Measurements from ENCODE around the gene ABCC11. TPM values are rescaled to one million over a fixed set of nuclear protein-coding genes. Genes with fewer than 3 reads are reported as not detected.

The ABCC11 gene
- total RNA-seq, 1 donor from 2014 or later, result 0.72 TPM

- peaks cover 2% of the 10 kb centered on the region for H3K27me3 Mint-ChIP-seq (ENCODE audit: unreplicated experiment)
Measured at GRCh38 chr16:48157794-48158193, 89.5 kb downstream of the ABCC11 start.

GRCh38 chr16:48157302-48157701 lies 90.0 kb downstream of the ABCC11 start:
- Mint-ChIP-seq H3K4me3 (ENCODE audit: unreplicated experiment) (no peak overlapping the region), H3K27me3 (ENCODE audit: unreplicated experiment) (peaks cover 2% of the 10 kb centered on the region), H3K4me1 (ENCODE audit: unreplicated experiment) (peaks cover 7% of the 10 kb centered on the region), H3K9me3 (ENCODE audit: unreplicated experiment) (no peaks in the 10 kb centered on the region), H3K36me3 (ENCODE audit: low read depth, unreplicated experiment) (no peaks in the 10 kb centered on the region), H3K27ac (ENCODE audit: unreplicated experiment) (no peak overlapping the region)
- no peak for DNase-seq (ENCODE audit: low spot score)
- TF ChIP-seq CTCF (IDR thresholded peaks at IDR 0.05; ENCODE audit: unreplicated experiment), result no peak

More at GRCh38 chr16:48157794-48158193, 89.5 kb downstream of the ABCC11 start:
- no peaks in the 10 kb centered on the region for H3K9me3 Mint-ChIP-seq (ENCODE audit: unreplicated experiment)
- no peak overlapping the region for H3K4me3 Mint-ChIP-seq (ENCODE audit: unreplicated experiment)
- H3K36me3 Mint-ChIP-seq (ENCODE audit: low read depth, unreplicated experiment), result no peaks in the 10 kb centered on the region
- H3K27ac Mint-ChIP-seq (ENCODE audit: unreplicated experiment), result no peak overlapping the region
- H3K4me1 Mint-ChIP-seq (ENCODE audit: unreplicated experiment), result peaks cover 7% of the 10 kb centered on the region
- TF ChIP-seq CTCF (IDR thresholded peaks at IDR 0.05; ENCODE audit: unreplicated experiment), result no peak
- DNase-seq (ENCODE audit: low spot score), result no peak

GRCh38 chr16:48156790-48157209 lies 90.5 kb downstream of the ABCC11 start:
- no peaks in the 10 kb centered on the region for H3K9me3 Mint-ChIP-seq (ENCODE audit: unreplicated experiment)
- no peak overlapping the region for H3K4me3 Mint-ChIP-seq (ENCODE audit: unreplicated experiment)
- peak; percentile 97 for TF ChIP-seq CTCF (IDR thresholded peaks at IDR 0.05; ENCODE audit: unreplicated experiment)
- peaks cover 2% of the 10 kb centered on the region for H3K27me3 Mint-ChIP-seq (ENCODE audit: unreplicated experiment)
- no peak overlapping the region for H3K27ac Mint-ChIP-seq (ENCODE audit: unreplicated experiment)
- DNase-seq (ENCODE audit: low spot score), result peak; percentile 93
- peaks cover 2% of the 10 kb centered on the region for H3K4me1 Mint-ChIP-seq (ENCODE audit: unreplicated experiment)
- H3K36me3 Mint-ChIP-seq (ENCODE audit: low read depth, unreplicated experiment), result no peaks in the 10 kb centered on the region

- no peak for DNase-seq (ENCODE audit: low spot score)
- H3K9me3 Mint-ChIP-seq (ENCODE audit: unreplicated experiment), result no peaks in the 10 kb centered on the region
- no peaks in the 10 kb centered on the region for H3K36me3 Mint-ChIP-seq (ENCODE audit: low read depth, unreplicated experiment)
- no peak within 1 kb of the TSS for H3K27ac Mint-ChIP-seq (ENCODE audit: unreplicated experiment)
- H3K27me3 Mint-ChIP-seq (ENCODE audit: unreplicated experiment), result peaks cover under 1% of the 10 kb centered on the region
- no peak within 1 kb of the TSS for H3K4me3 Mint-ChIP-seq (ENCODE audit: unreplicated experiment)
- TF ChIP-seq CTCF (IDR thresholded peaks at IDR 0.05; ENCODE audit: unreplicated experiment), result no peak
- no peaks in the 10 kb centered on the region for H3K4me1 Mint-ChIP-seq (ENCODE audit: unreplicated experiment)
Measured at GRCh38 chr16:48155926-48156789, 91.2 kb downstream of the ABCC11 start, which contains the start of gene ABCC12. Gene ABCC12, minus strand, starts transcription at chr16:48155993. Its CDS starts 9,569 bp downstream, at chr16:48146424.

- no peak for TF ChIP-seq CTCF (IDR thresholded peaks at IDR 0.05; ENCODE audit: unreplicated experiment)
- no peaks in the 10 kb centered on the region for H3K9me3 Mint-ChIP-seq (ENCODE audit: unreplicated experiment)
- H3K27ac Mint-ChIP-seq (ENCODE audit: unreplicated experiment), result no peak overlapping the region
- no peaks in the 10 kb centered on the region for H3K36me3 Mint-ChIP-seq (ENCODE audit: low read depth, unreplicated experiment)
- no peak overlapping the region for H3K4me3 Mint-ChIP-seq (ENCODE audit: unreplicated experiment)
- H3K4me1 Mint-ChIP-seq (ENCODE audit: unreplicated experiment), result no peaks in the 10 kb centered on the region
- H3K27me3 Mint-ChIP-seq (ENCODE audit: unreplicated experiment), result no peaks in the 10 kb centered on the region
- DNase-seq (ENCODE audit: low spot score), result no peak
Measured at GRCh38 chr16:48153774-48154173, 93.6 kb downstream of the ABCC11 start.

Measured in endothelial cell (in vitro differentiated cells).